Esophagus squamous epithelium (tissue), 5 donors: ENCODE measurements around the gene B3GNT7. TPM values are rescaled to one million over a fixed set of nuclear protein-coding genes. Genes with fewer than 3 reads are reported as not detected.

ENCODE experiments used
- DNase-seq: peaks from one replicate; lab custom pipeline; 2025; lab: John Stamatoyannopoulos, UW
- H3K27ac ChIP-seq, 4 donors: fragments of 200-600 bp; sonication (generic); one replicate each; pipeline ENCODE4 v1.5.1; 2016 to 2019; ENCODE audit warnings: mild to moderate bottlenecking in 1 of 4
- H3K27me3 ChIP-seq, 4 donors: fragments of 200-600 bp; sonication (generic); 1 replicate in 3 of 4; 2 replicates in 1 of 4; pipeline versions ENCODE4 v1.5.1 to v1.6.0; 2017 to 2021; ENCODE audit warnings: antibody characterized with exemption in 1 of 4
- H3K36me3 ChIP-seq, 3 donors: fragments of 200-600 bp; sonication (generic); one replicate each; pipeline ENCODE4 v1.5.1; 2016 to 2019
- H3K4me1 ChIP-seq, 3 donors: fragments of 200-600 bp; sonication (generic); one replicate each; pipeline ENCODE4 v1.5.1; 2017 to 2019
- H3K4me3 ChIP-seq, 4 donors: fragments of 200-600 bp; sonication (generic); 1 replicate in 3 of 4; 2 replicates in 1 of 4; pipeline ENCODE4 v1.5.1; 2016 to 2019; ENCODE audit warnings: mild to moderate bottlenecking in 2 of 4, moderate library complexity in 1 of 4
- H3K9me3 ChIP-seq, 3 donors: fragments of 200-600 bp; sonication (generic); one replicate each; pipeline ENCODE4 v1.5.1; 2016 to 2019
- POLR2A ChIP-seq, 4 donors: fragments of 450-650 bp; IDR thresholded peaks; one replicate each; pipeline ENCODE4 v1.6.1; 2017; ENCODE audit warnings: antibody characterized with exemption in 4 of 4, mild to moderate bottlenecking in 4 of 4, moderate library complexity in 3 of 4
- WGBS, 2 donors: methylation state at CpG; one replicate each; pipeline ENCODE4 v1.1.5; 2018; 5-methylcytosine and 5-hydroxymethylcytosine counted together
- intact Hi-C: fragments of 100-400 bp; cut with DNase I; formaldehyde crosslinking; loops from one replicate; pipeline ENCODE4 v1.15.0; 2022
- total RNA-seq, 4 donors: library from RNA; depleted of rRNA; stranded (reverse); fragments of >200 nt; gene quantifications; one replicate each; pipeline ENCODE4 v1.1.0, GENCODE V29; 2016
- TF ChIP-seq, protein P1 (sequence below), 6 experiments: fragments of 450-650 bp in 4 of 6; fragments of 200-600 bp in 2 of 6; sonication (generic) in 2 of 6; IDR thresholded peaks; one replicate each; pipeline ENCODE4 v1.5.1; 2016 to 2019; ENCODE audit warnings: antibody characterized with exemption in 6 of 6, mild to moderate bottlenecking in 4 of 6, moderate library complexity in 4 of 6
- donor health status: DM: yes; HTN: yes; CAD: no.

B3GNT7 gene
- total RNA-seq, 4 donors from 2014 or later = 2.1 to 8.1 (median 5.2) TPM

DNA sequence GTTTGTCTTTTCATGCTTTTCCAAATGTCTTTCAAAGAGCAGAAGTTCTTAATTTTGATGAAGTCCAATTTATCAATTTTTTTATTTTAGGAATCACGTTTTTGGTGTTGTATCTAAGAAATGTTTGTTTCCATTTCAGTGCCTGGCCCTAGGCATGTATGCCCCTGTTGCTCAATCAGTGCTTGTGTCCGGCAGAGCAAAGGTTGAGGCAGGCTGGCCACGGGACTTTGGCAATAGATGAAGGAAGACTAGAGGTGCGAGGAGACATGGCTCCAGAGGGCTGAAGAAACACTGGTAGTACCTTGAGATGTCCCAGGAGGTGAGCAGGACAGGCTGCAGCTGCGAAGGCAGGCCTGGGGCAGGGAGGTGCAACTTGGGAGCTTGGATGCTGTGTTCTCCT lies 10.1 kb upstream of the B3GNT7 start:
- DNase-seq = no peak
- no peak overlapping the region for H3K27ac ChIP-seq
- no peak overlapping the region for H3K4me3 ChIP-seq
- TF ChIP-seq POLR2A (IDR thresholded peaks at IDR 0.05) = no peak
- H3K27me3 ChIP-seq = peaks cover 0 to 6% (median 0%) of the 10 kb centered on the region in 4 donors
- WGBS, 2 donors = 84 to 85% methylated on average over 3 to 5 of the region's 5 CpGs
- peaks cover 0 to 7% (median 0%) of the 10 kb centered on the region in 3 donors for H3K4me1 ChIP-seq
- intact Hi-C loops = no loop called here
- H3K36me3 ChIP-seq = peaks cover 0 to 5% (median 0%) of the 10 kb centered on the region in 3 donors
- peaks cover 0 to 10% (median 0%) of the 10 kb centered on the region in 3 donors for H3K9me3 ChIP-seq

DNA sequence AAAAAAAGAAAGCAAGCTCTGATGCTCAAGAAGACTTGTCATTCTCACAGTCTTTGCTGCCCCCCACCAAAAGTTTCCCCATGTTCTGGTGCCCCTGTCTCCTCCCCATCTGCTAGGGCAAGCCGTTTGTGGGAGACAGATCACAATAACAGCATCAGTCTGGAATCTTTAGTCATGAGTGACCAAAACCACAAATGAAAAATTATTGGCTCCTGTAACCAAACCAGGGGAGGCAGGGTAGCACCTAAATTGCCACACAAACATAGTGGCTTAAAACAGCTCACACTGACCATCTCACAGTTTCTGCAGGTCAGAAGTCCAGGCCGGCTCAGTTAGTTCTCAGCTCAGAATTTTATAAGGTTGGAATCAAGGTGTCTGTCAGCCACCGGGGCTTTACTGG lies 9.1 kb upstream of the B3GNT7 start:
- Histone ChIP-seq H3K4me1 (peaks cover 0 to 7% (median 0%) of the 10 kb centered on the region in 3 donors), H3K4me3 (no peak overlapping the region), H3K27me3 (peaks cover 0 to 6% (median 0%) of the 10 kb centered on the region in 4 donors), H3K36me3 (peaks cover 0 to 5% (median 0%) of the 10 kb centered on the region in 3 donors), H3K27ac (no peak overlapping the region), H3K9me3 (peaks cover 0 to 10% (median 0%) of the 10 kb centered on the region in 3 donors)
- intact Hi-C loops = no loop called here
- 70 to 74% methylated on average over 2 to 3 of the region's 3 CpGs for WGBS, 2 donors
- TF ChIP-seq, protein P1, sequence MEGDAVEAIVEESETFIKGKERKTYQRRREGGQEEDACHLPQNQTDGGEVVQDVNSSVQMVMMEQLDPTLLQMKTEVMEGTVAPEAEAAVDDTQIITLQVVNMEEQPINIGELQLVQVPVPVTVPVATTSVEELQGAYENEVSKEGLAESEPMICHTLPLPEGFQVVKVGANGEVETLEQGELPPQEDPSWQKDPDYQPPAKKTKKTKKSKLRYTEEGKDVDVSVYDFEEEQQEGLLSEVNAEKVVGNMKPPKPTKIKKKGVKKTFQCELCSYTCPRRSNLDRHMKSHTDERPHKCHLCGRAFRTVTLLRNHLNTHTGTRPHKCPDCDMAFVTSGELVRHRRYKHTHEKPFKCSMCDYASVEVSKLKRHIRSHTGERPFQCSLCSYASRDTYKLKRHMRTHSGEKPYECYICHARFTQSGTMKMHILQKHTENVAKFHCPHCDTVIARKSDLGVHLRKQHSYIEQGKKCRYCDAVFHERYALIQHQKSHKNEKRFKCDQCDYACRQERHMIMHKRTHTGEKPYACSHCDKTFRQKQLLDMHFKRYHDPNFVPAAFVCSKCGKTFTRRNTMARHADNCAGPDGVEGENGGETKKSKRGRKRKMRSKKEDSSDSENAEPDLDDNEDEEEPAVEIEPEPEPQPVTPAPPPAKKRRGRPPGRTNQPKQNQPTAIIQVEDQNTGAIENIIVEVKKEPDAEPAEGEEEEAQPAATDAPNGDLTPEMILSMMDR (IDR thresholded peaks at IDR 0.05) = no peak
- TF ChIP-seq POLR2A (IDR thresholded peaks at IDR 0.05) = no peak
- no peak for DNase-seq

DNA sequence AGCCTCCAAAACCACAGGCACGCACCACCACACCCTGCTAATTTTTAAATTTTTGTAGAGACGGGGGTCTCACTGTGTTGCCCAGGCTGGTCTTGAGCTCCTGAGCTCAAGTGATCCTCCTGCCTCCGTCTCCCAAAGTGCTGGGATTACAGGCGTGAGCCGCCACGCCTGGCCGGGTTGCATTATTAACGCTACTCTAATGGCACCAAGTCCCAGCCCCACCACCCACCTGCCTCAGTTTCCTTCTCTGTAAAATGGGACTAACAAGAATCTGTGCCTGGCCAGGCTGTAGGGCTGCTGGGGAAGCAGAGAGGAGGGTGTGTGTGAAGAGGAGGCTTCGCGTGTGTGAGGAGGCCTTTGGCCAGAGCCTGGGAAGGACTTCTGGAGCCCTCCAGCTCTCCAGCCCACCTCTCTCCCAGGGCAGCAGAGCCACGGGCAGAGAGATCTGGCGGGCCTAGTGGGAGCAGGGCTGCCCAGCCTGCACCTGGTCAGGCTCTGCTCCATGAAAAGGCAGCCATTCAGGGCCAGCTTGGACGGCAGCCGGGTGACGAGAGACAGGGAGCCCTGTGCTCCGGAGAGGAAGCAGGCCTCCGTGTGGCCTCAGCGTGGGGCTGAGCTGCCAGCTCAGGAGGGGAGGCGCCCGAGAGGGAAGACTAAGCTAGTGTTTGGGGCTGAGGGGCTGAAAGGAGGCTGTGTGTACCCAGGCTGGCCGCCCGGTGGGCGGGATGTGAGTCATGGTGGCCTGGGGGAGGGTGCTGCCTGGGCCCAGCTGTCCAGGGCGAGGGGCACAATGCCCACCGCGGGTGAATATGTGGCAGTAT lies 7.4 kb upstream of the B3GNT7 start:
- Histone ChIP-seq H3K4me3 (no peak overlapping the region), H3K4me1 (peaks cover 0 to 7% (median 0%) of the 10 kb centered on the region in 3 donors), H3K9me3 (peaks cover 0 to 10% (median 0%) of the 10 kb centered on the region in 3 donors), H3K36me3 (peaks cover 0 to 5% (median 0%) of the 10 kb centered on the region in 3 donors), H3K27ac (no peak overlapping the region), H3K27me3 (peaks cover 0 to 21% (median 0%) of the 10 kb centered on the region in 4 donors)
- WGBS, 2 donors = 47 to 84% methylated on average over 8 to 11 of the region's 26 CpGs
- DNase-seq = no peak
- intact Hi-C loops = no loop called here
- TF ChIP-seq POLR2A (IDR thresholded peaks at IDR 0.05) = no peak
- TF ChIP-seq, protein P1 (IDR thresholded peaks at IDR 0.05) = no peak

DNA sequence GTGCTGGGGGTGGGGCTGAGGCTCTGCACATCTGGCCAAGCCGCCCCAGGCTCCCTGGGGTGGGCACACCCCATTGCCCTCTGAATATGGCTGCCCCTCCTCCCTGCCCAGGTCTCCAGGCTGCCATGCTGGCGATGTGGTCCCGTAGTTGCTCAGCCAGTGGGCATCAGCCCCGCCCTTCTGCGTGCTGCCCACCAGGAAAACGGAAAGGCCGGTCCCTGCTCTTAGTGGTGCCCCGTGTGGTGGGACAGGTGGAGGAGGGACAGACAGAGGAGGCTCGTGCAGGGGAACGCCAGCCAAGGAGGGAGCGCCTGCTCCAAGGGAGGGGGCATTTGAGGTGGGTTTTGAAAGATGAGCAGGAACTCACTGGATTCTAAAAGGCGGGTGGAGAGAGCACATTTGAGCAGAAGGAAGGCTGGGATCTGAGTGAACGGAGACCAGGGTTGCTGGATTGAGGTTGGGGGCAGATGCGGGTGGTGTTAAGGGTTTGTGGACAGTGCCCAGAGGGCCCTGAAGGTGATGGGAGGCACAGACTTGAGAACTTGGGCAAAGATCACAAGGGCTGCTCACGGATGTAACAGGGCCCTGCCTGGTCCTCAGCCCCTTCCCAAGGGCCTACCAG lies 6.7 kb upstream of the B3GNT7 start:
- H3K27ac ChIP-seq = no peak overlapping the region
- H3K4me3 ChIP-seq = no peak overlapping the region
- peaks cover 0 to 5% (median 0%) of the 10 kb centered on the region in 3 donors for H3K36me3 ChIP-seq
- peaks cover 0 to 10% (median 0%) of the 10 kb centered on the region in 3 donors for H3K9me3 ChIP-seq
- H3K27me3 ChIP-seq = peaks cover 0 to 27% (median 0%) of the 10 kb centered on the region in 4 donors
- WGBS, 2 donors = 83 to 90% methylated on average over 3 to 7 of the region's 15 CpGs
- peaks cover 0 to 7% (median 0%) of the 10 kb centered on the region in 3 donors for H3K4me1 ChIP-seq
- no peak for TF ChIP-seq POLR2A (IDR thresholded peaks at IDR 0.05)
- TF ChIP-seq, protein P1 (IDR thresholded peaks at IDR 0.05) = no peak
- intact Hi-C loops = no loop called here
- no peak for DNase-seq

DNA sequence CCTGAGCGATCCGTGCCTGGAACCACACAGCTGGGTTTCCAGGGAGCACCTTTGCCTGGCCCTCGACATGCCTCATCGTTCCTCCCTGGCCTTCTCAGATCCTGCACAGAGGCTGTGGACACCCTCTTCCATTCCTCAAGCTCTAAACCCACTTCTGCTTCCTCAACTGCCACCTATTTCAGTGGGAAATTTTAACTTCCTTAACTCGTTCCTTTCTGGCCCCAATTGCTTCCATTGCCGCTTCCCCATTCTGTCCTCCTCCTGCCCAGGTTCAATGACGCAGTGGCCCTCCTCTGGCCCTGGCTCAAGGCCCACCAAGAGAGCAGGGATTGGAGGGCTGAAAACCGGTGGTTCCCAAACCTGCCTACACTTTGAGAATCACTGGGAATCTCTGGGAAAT lies 4.8 kb upstream of the B3GNT7 start:
- Histone ChIP-seq H3K27ac (no peak overlapping the region), H3K36me3 (peaks cover 0 to 2% (median 0%) of the 10 kb centered on the region in 3 donors), H3K27me3 (peaks cover 0 to 45% (median 1%) of the 10 kb centered on the region in 4 donors), H3K9me3 (no peaks in the 10 kb centered on the region), H3K4me3 (no peak overlapping the region), H3K4me1 (peaks cover 6 to 24% (median 7%) of the 10 kb centered on the region in 3 donors)
- 70 to 83% methylated on average over 8 of the region's 8 CpGs for WGBS, 2 donors
- DNase-seq = no peak
- TF ChIP-seq POLR2A (IDR thresholded peaks at IDR 0.05) = no peak
- TF ChIP-seq, protein P1 (IDR thresholded peaks at IDR 0.05) = no peak
- intact Hi-C loops = loop anchor here (10.0 kb wide), 1 partner anchor 166 kb away; no protein-coding TSS in a partner anchor
